GM18526 (cell line): ENCODE data around the gene PCDHB9.
"Not testable (repeated sequence)": the region's sequence is repeated elsewhere in the genome, so short reads cannot be mapped to it uniquely, and the experiment has no call there.

Experiments used
- POLR2A ChIP-seq: IDR thresholded peaks from 3 replicates; pipeline ENCODE4 v1.6.1; 2011; ENCODE audit not compliant: insufficient read length; ENCODE audit errors: extremely low read depth

Gene PCDHB9

DNA sequence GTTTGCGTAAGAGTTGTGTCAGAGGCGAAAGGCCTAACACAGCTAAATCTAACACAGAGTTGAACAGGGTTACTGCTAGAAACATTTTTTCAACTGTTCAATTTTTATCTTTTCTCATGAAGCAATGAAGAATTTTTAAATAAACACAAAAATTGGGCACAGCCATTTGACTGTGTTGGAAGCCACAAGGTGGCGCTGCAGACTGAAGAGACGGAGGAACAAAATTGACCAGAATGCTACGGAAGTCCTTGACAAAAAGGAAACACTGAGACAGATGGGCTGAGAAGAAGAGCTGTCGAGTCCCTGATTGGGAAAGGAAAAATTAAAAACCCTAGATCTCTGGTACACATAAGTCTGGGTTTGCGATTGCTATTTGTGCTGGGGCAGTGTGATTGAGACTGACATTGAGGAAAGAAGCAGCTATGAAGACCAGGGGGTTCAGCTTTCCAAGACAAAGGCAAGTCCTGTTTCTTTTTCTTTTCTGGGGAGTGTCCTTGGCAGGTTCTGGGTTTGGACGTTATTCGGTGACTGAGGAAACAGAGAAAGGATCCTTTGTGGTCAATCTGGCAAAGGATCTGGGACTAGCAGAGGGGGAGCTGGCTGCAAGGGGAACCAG lies at the start of gene PCDHB9:
Gene PCDHB9 (plus strand): TSS at position 265 of the 616 bp plus-strand sequence. CDS start 158 bp downstream, at position 423.
- TF ChIP-seq POLR2A: no peak

DNA sequence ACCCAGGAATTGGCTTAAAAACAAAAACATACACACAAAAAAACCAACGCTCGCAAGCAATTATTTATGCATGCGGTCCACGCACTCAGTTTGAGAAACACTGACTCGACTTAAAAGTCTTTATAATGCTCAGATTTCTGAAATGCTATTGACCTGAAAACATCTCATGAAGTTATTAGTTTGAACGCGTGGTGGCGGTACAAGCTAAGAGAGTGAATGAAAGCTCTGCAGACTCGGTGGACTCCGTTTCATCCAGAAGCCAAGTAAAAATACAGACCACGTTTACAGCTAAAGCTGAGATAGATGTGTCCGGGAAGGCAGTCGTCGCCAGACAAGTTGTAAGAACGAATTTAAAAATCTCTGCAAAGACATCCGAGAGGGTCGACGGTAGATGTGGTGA lies 37.1 kb upstream of the PCDHB9 start, which contains the start of gene PCDHB6:
Gene PCDHB6 (plus strand): TSS at position 246 of the 400 bp plus-strand sequence. CDS start 201 bp downstream, outside the sequence.
- TF ChIP-seq POLR2A: no peak

DNA sequence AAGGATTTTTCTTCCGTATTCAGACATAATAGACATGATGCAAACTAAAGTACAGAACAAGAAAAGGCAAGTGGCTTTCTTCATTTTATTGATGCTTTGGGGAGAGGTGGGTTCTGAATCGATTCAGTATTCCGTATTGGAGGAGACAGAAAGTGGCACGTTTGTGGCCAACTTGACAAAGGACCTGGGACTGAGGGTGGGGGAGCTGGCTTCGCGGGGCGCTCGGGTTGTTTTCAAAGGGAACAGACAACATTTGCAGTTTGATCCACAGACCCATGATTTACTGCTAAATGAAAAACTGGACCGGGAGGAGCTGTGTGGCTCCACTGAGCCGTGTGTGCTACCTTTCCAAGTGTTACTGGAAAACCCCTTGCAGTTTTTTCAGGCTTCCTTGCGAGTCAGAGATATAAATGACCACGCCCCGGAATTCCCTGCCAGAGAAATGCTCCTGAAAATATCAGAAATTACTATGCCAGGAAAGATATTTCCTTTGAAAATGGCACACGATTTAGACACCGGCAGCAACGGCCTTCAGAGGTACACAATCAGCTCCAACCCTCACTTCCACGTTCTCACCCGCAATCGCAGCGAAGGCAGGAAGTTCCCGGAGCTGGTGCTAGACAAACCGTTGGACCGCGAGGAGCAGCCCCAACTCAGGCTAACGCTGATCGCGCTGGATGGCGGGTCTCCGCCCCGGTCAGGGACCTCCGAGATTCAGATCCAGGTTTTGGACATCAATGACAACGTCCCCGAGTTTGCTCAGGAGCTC lies 36.6 kb upstream of the PCDHB9 start:
- no peak for TF ChIP-seq POLR2A

DNA sequence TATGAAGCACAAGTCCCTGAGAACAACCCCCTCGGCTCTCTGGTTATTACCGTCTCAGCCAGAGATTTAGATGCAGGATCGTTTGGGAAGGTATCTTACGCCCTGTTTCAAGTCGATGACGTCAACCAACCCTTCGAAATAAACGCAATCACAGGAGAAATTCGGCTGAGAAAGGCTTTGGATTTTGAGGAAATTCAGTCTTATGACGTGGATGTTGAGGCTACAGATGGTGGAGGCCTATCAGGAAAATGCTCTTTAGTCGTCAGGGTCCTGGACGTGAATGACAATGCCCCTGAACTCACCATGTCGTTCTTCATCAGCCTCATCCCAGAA lies 36.0 kb upstream of the PCDHB9 start:
- no peak for TF ChIP-seq POLR2A

DNA sequence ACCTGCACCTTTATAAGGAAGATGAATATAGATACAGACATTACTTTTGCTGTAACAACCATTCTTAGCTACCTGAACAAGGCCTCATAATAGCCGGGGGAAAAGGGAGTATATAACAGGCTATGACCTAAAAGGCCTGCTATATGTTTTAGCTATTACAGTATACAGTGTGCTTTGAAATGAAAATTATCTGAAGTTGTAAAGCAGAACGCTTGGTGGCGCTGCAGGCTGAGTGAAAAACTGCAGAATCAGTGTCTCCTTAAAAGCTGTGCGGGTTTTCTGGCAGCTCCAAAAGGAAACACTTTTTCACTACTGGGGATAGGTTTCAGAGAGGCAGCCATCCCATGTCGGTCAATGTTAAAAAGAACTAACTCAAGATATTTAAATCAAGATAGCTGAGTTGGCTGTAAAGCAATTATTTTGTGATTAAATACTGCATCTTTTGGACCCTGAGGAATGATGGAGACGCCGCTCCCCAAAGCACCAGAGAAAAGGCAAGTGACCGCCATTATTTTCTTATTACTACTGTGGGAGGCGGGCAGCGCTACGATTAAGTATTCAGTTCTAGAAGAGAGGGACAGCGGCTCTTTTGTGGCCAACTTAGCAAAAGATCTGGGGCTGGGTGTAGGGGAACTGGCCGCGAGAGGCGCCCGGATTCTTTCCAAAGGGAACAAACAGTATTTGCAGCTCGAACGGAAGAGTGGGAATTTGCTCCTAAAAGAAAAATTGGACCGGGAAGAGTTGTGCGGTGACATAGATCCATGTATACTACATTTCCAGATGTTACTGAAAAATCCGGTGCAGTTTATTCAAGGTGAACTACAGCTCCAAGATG lies 31.2 kb upstream of the PCDHB9 start:
- TF ChIP-seq POLR2A: no peak

DNA sequence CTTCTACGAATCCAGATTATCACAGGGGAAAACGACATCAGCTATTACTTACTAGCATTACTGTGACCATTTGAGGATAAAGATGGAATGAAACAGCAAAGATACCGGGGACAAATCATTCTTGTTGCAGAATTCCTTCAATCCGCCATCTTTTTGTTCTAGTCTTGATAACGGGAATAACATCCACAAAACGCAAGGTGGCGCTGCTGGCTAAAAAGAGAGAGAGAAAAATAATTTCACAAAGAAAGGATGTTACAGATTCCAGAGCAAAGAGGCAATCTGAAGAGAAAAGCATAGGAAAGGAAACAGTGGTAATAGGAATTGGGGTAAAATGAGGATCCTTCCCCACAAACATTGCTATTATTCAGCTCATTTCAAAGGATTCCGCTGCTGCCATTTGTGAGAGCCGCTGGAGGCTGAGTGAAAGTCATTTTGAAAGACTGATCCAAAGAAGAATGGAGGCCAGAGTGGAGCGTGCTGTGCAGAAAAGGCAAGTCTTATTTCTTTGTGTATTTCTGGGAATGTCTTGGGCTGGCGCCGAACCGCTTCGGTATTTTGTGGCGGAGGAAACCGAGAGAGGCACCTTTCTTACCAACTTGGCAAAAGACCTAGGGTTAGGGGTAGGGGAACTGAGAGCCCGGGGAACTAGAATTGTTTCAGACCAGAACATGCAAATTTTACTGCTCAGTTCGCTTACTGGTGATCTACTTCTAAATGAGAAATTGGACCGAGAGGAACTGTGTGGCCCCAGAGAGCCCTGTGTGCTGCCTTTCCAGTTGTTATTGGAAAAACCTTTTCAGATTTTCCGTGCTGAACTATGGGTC lies 14.4 kb upstream of the PCDHB9 start, which contains the start of gene PCDHB7:
Gene PCDHB7 (plus strand): TSS at position 264 of the 824 bp plus-strand sequence. CDS start 192 bp downstream, at position 456.
- no peak for TF ChIP-seq POLR2A

DNA sequence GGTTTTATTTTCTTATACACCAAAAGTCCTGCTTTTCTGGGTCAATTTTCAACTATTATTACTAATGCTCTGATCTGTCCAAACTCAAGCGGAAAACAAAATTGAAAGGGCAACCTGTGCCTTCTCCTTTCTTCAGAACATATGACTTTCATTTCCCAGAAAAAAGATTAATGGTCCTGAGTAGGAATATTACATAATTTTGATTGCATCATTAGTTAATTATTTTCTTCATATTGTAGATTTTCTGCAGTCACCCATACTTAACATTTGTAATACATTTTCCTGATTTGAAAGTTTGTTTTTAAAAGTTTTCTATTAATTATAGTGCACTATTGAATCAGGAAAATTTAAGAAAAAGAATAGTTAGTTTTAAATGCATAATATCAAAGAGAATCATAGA lies 11.0 kb upstream of the PCDHB9 start:
- no peak for TF ChIP-seq POLR2A

DNA sequence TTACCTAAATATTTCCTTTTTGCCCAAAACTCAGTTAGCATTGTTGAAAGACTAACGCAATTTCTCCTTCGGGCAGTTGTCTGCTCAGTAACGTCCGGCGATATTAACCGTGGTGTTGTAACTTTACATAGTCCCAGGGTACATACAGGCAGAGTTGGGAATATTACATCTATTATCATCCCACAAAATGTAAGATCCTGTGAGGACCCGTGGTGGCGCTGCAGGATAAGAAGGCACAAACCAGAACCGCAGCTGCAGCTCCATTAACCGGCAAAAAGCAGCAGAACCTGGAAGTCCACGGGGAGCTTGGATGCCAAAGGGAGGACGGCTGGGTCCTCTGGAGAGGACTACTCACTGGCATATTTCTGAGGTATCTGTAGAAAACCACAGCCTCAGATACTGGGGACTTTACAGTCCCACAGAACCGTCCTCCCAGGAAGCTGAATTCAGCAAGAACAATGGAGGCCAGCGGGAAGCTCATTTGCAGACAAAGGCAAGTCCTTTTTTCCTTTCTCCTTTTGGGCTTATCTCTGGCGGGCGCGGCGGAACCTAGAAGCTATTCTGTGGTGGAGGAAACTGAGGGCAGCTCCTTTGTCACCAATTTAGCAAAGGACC lies 9.3 kb upstream of the PCDHB9 start, which contains the start of gene PCDHB8:
Gene PCDHB8 (plus strand): TSS at position 214 of the 615 bp plus-strand sequence. CDS start 245 bp downstream, at position 459.
- not testable (repeated sequence) for TF ChIP-seq POLR2A

DNA sequence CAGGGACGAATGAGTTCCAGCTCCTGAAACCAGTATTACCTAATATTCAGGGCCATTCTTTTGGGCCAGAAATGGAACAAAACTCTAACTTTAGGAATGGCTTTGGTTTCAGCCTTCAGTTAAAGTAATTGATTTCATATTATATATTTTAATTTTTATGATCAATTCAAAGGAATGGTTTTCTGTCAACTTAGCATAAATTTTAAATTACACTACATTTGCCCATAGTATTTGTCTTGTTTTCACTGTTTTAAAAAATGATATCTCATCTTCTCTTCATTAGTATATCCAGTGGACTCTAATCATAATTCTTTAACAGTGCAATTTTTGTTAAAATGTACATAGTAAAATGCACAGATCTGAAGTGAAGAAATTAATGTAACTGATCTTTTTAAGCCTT lies 6.6 kb upstream of the PCDHB9 start:
- no peak for TF ChIP-seq POLR2A

DNA sequence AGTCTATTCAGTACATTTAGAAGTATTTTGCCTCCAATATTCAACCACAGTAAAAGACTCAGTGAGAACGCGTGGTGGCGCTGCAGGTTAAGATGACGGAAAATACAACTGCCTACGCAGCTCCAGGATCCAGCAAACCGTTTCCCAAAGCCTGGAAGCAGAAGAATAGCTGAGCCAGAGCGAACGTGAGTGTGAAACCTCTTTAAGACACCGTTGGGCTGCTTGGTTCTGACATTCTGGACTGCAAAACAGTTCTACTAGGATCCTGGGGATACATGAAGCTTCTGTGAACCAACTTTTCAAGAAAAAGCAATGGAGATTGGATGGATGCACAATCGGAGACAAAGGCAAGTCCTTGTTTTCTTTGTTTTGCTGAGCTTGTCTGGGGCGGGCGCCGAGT lies 4.7 kb upstream of the PCDHB9 start, which contains the start of gene PCDHB16:
Gene PCDHB16 (plus strand): TSS at position 140 of the 400 bp plus-strand sequence. CDS start 173 bp downstream, at position 313.
- TF ChIP-seq POLR2A: no peak

DNA sequence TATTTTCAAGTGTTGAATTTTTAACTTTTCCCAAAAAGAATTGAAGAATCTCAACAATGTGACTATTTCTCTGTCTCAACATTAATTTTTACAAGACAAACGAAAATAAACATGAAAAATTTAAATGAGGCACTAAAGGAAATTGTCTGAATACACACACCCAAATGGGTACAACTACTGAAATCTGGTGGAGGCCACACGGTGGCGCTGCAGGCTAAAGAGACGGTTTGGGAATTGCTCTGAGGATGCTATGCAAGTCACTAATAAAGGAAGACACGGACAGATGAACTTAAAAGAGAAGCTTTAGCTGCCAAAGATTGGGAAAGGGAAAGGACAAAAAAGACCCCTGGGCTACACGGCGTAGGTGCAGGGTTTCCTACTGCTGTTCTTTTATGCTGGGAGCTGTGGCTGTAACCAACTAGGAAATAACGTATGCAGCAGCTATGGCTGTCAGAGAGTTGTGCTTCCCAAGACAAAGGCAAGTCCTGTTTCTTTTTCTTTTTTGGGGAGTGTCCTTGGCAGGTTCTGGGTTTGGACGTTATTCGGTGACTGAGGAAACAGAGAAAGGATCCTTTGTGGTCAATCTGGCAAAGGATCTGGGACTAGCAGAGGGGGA lies 5.3 kb downstream of the PCDHB9 start, which contains the start of gene PCDHB10:
Gene PCDHB10 (plus strand): TSS at position 244 of the 616 bp plus-strand sequence. CDS start 200 bp downstream, at position 444.
- no peak for TF ChIP-seq POLR2A

DNA sequence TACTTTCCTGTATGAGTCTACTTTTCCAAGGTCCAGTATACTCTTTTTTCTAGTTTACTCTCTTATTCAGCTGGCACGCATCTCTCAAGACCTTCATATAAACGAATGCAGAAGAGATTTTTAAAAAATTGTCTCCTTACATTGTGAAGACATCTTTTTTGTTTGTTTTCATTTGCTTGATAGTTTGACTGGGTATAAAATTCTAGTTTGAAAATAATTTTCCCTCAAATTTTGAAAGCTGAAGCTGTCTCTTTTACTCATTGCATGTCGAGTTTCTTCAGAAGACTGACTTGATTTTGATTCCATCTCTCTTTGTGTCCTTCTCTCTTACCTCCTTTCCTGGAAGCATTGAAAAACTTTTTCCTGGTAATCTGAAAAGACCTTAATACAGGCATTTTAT lies 9.4 kb downstream of the PCDHB9 start:
- no peak for TF ChIP-seq POLR2A
